ENCODE results near the gene PLD6.

DNA sequence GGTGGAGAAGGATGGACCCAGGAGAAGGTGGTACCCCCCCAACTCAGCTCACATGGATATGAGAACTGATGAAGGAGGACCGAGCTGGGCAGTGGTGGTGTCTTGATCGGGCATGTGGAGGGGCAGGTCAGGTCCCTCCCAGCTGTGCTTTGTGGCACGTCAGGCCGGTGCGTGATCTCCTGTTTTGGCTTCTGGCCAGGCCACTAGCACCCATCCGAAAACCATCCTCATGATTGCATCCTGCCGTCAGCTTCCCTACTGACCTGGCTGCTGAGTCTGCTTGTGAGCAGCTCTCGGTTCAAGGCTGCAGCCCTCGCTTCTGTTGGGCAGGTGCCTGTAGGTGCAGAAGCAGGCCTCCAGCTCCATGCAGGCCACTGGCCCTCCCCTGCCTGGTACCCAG lies 53.1 kb downstream of the PLD6 start:
- TF ChIP-seq, protein P1, sequence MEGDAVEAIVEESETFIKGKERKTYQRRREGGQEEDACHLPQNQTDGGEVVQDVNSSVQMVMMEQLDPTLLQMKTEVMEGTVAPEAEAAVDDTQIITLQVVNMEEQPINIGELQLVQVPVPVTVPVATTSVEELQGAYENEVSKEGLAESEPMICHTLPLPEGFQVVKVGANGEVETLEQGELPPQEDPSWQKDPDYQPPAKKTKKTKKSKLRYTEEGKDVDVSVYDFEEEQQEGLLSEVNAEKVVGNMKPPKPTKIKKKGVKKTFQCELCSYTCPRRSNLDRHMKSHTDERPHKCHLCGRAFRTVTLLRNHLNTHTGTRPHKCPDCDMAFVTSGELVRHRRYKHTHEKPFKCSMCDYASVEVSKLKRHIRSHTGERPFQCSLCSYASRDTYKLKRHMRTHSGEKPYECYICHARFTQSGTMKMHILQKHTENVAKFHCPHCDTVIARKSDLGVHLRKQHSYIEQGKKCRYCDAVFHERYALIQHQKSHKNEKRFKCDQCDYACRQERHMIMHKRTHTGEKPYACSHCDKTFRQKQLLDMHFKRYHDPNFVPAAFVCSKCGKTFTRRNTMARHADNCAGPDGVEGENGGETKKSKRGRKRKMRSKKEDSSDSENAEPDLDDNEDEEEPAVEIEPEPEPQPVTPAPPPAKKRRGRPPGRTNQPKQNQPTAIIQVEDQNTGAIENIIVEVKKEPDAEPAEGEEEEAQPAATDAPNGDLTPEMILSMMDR (IDR thresholded peaks at IDR 0.05) = no peak
- no peak for TF ChIP-seq POLR2A (IDR thresholded peaks at IDR 0.05)

Data from testis (tissue), 2 donors.